Keratinocyte (primary cell): ENCODE data around the gene MSI2. TPM values are rescaled to one million over a fixed set of nuclear protein-coding genes. Genes with fewer than 3 reads are reported as not detected.

ENCODE experiments used
- DNase-seq: peaks from one replicate; pipeline ENCODE4 v3.0.0-alpha.2; 2011; ENCODE audit warnings: low read depth, missing footprints, low spot score
- FAIRE-seq: peaks from 2 replicates; lab custom pipeline; 2011; peaks lifted over from hg19 to GRCh38; lab: Jason Lieb, UNC
- H2AFZ ChIP-seq: 2 replicates; pipeline ENCODE4 v1.6.0; 2012; ENCODE audit warnings: low read length, control low read depth, inconsistent platforms; ENCODE audit not compliant: control insufficient read depth
- H3K27ac ChIP-seq: 2 replicates; pipeline ENCODE4 v1.5.1; 2011; ENCODE audit warnings: low read length; ENCODE audit not compliant: control insufficient read depth, insufficient read depth
- H3K27me3 ChIP-seq: 3 replicates; pipeline ENCODE4 v1.6.0; 2011; ENCODE audit warnings: low read length; ENCODE audit not compliant: control insufficient read depth, insufficient read depth; ENCODE audit errors: extremely low read depth
- H3K36me3 ChIP-seq, 2 experiments: 2 replicates in 1 of 2; 3 replicates in 1 of 2; pipeline ENCODE4 v1.5.1; 2011; ENCODE audit warnings: low read length in 2 of 2, mild to moderate bottlenecking in 1 of 2; ENCODE audit not compliant: control insufficient read depth in 2 of 2, insufficient read depth in 2 of 2; ENCODE audit errors: extremely low read depth in 1 of 2
- H3K4me1 ChIP-seq: 3 replicates; pipeline ENCODE4 v1.5.1; 2011; ENCODE audit warnings: low read length; ENCODE audit not compliant: control insufficient read depth, insufficient read depth; ENCODE audit errors: extremely low read depth
- H3K4me2 ChIP-seq: 3 replicates; pipeline ENCODE4 v1.6.0; 2011; ENCODE audit warnings: low read depth, low read length; ENCODE audit not compliant: control insufficient read depth, insufficient read depth; ENCODE audit errors: extremely low read depth
- H3K4me3 ChIP-seq, 3 experiments: fragments of 200-600 bp in 1 of 3; sonication (generic) in 1 of 3; 2 replicates in 2 of 3; 3 replicates in 1 of 3; pipeline ENCODE4 v1.5.1; 2011 to 2016; ENCODE audit warnings: low read length in 3 of 3, mild to moderate bottlenecking in 3 of 3, control low read depth in 2 of 3, inconsistent platforms in 1 of 3, low read depth in 1 of 3, mixed read lengths in 1 of 3, mixed run types in 1 of 3, moderate library complexity in 1 of 3; ENCODE audit not compliant: control insufficient read depth in 2 of 3, insufficient read depth in 2 of 3; ENCODE audit errors: extremely low read depth in 1 of 3
- H3K79me2 ChIP-seq: 2 replicates; pipeline ENCODE4 v1.6.0; 2012; ENCODE audit warnings: low read length; ENCODE audit not compliant: control insufficient read depth, insufficient read depth
- H3K9ac ChIP-seq: 3 replicates; pipeline ENCODE4 v1.6.0; 2011; ENCODE audit warnings: low read length; ENCODE audit not compliant: control insufficient read depth, insufficient read depth; ENCODE audit errors: extremely low read depth
- H3K9me1 ChIP-seq: 3 replicates; pipeline ENCODE4 v1.6.0; 2011; ENCODE audit warnings: low read length; ENCODE audit not compliant: control insufficient read depth, insufficient read depth; ENCODE audit errors: extremely low read depth
- H3K9me3 ChIP-seq: 2 replicates; pipeline ENCODE4 v1.5.1; 2012; ENCODE audit warnings: low read depth, low read length; ENCODE audit not compliant: control insufficient read depth
- H4K20me1 ChIP-seq: 3 replicates; pipeline ENCODE4 v1.6.0; 2011; ENCODE audit warnings: low read length; ENCODE audit not compliant: control insufficient read depth, insufficient read depth; ENCODE audit errors: extremely low read depth
- EZH2 ChIP-seq: IDR thresholded peaks from one replicate; pipeline ENCODE4 v1.6.1; 2012; ENCODE audit warnings: inconsistent platforms, mild to moderate bottlenecking, low read length, moderate library complexity
- dilution Hi-C: fragments of 300-500 bp; cut with MboI; formaldehyde crosslinking; loops from one replicate; pipeline ENCODE4 v1.7.0; 2020; ENCODE audit warnings: low sequenced_read_pairs; ENCODE audit not compliant: extremely low pct_ligation_motif_present
- polyA plus RNA-seq, 5 experiments: library from polyadenylated mRNA; depleted of rRNA in 3 of 5; stranded (reverse) in 3 of 5; stranded (forward) in 1 of 5; unstranded in 1 of 5; fragments of >200 nt; gene quantifications; 1 replicate in 1 of 5; 2 replicates in 3 of 5; 3 replicates in 1 of 5; pipeline versions ENCODE4 v1.2.1 to v1.2.3, GENCODE V29; 2011 to 2012; ENCODE audit warnings: missing spikeins in 2 of 5, low read depth in 1 of 5, low replicate concordance in 1 of 5
- TF ChIP-seq, protein P1 (sequence below), 3 experiments: IDR thresholded peaks in 1 of 3; conservative IDR thresholded peaks in 1 of 3; optimal IDR thresholded peaks in 1 of 3; 2 replicates in 2 of 3; 3 replicates in 1 of 3; pipeline versions ENCODE3 to v1.5.1; 2011; ENCODE audit warnings: low read length in 3 of 3, mild to moderate bottlenecking in 3 of 3, moderate library complexity in 2 of 3, control low read depth in 1 of 3, inconsistent platforms in 1 of 3; ENCODE audit not compliant: insufficient read depth in 2 of 3; ENCODE audit errors: extremely low read depth in 1 of 3

Gene MSI2
- polyA plus RNA-seq, 1 donor (not counting 4 experiments of a cell fraction or from before 2014, with no cell fraction given) = 22.3 TPM

DNA sequence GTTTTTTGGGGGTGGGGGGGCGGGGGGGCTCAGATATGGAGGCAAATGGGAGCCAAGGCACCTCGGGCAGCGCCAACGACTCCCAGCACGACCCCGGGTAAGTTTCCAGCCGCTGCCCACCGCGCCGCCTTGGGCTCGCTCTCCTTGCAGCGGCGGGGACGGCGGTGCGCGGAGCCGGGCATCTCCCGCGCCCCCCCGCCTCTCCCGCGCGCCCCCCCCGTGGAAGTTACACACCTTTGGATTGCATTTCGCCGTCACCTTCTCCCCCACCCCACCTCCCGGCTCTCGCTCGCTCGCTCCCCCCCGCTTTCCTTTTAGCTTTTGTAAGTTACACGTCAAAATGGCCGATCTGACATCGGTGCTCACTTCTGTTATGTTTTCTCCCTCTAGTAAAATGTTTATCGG, 387 bp downstream of the MSI2 start:
- dilution Hi-C loops = no loop called here
- DNase-seq = no peak
- peak overlapping the region; percentile 66 for H3K27ac ChIP-seq

DNA sequence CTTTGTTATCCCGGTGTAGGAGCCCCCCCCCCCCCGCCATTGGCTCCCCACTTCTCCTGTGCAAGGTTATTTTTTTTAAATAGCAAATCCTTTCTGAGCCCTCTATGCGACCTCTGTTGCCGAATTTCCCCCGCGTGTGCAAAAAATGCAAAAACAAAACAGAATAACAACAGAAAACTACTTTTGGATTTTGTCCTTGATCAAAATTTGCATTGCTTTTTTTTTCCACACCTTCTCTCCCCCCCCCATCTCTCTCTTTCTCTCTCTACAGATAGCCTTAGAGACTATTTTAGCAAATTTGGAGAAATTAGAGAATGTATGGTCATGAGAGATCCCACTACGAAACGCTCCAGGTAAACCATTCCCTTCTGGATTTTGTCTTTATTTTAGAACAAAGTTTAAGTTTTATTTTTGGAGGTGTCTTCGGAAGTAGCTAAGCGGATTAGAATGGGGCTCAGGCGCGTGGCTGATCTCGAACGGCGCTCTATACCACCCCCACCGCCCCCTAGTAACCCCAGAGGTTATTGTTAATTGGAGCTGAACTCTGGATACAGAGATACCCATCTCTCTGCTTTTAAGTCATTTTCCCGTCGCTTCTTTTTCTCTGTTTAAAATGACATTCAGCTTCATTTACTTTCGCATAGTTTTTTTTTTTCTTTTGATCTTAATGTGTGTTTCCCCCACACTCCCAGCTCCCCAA, 1.0 kb downstream of the MSI2 start:
- Histone ChIP-seq H3K4me1 (peaks cover 19% of the 10 kb centered on the region), H3K9me3 (no peaks in the 10 kb centered on the region), H4K20me1 (no peaks in the 10 kb centered on the region), H2AFZ (peak overlapping the region; percentile 42), H3K36me3 (peaks cover 4 to 6% of the 10 kb centered on the region in 2 experiments), H3K9me1 (no peaks in the 10 kb centered on the region), H3K4me3 (peak overlapping the region; percentile 57 to 94 (median 88)), H3K79me2 (no peaks in the 10 kb centered on the region), H3K27me3 (no peaks in the 10 kb centered on the region), H3K27ac (peak overlapping the region; percentile 66), H3K9ac (peak overlapping the region; percentile 66), H3K4me2 (peak overlapping the region; percentile 76)
- DNase-seq (no peak), FAIRE-seq (no peak)
- dilution Hi-C loops = no loop called here
- TF ChIP-seq, protein P1, sequence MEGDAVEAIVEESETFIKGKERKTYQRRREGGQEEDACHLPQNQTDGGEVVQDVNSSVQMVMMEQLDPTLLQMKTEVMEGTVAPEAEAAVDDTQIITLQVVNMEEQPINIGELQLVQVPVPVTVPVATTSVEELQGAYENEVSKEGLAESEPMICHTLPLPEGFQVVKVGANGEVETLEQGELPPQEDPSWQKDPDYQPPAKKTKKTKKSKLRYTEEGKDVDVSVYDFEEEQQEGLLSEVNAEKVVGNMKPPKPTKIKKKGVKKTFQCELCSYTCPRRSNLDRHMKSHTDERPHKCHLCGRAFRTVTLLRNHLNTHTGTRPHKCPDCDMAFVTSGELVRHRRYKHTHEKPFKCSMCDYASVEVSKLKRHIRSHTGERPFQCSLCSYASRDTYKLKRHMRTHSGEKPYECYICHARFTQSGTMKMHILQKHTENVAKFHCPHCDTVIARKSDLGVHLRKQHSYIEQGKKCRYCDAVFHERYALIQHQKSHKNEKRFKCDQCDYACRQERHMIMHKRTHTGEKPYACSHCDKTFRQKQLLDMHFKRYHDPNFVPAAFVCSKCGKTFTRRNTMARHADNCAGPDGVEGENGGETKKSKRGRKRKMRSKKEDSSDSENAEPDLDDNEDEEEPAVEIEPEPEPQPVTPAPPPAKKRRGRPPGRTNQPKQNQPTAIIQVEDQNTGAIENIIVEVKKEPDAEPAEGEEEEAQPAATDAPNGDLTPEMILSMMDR (optimal IDR thresholded peaks at IDR 0.05 in 1 of 3, IDR thresholded peaks at IDR 0.05 in 1 of 3, conservative IDR thresholded peaks at IDR 0.05 in 1 of 3; ENCODE audit: extremely low read depth in 1 of 3, insufficient read depth in 2 of 3, low read length in 3 of 3) = no peak
- TF ChIP-seq EZH2 = no peak

More for the DNA sequence above, 387 bp downstream of the MSI2 start:
- Histone ChIP-seq H3K9me3 (no peaks in the 10 kb centered on the region), H3K9me1 (no peaks in the 10 kb centered on the region), H3K27me3 (no peaks in the 10 kb centered on the region), H4K20me1 (no peaks in the 10 kb centered on the region), H3K4me1 (peaks cover 19% of the 10 kb centered on the region), H3K79me2 (no peaks in the 10 kb centered on the region), H3K4me3 (peak overlapping the region; percentile 57 to 94 (median 88)), H3K9ac (peak overlapping the region; percentile 66), H2AFZ (peak overlapping the region; percentile 42), H3K4me2 (peak overlapping the region; percentile 76), H3K36me3 (peaks cover 3% of the 10 kb centered on the region in 2 experiments)
- TF ChIP-seq, protein P1 (optimal IDR thresholded peaks at IDR 0.05 in 1 of 3, IDR thresholded peaks at IDR 0.05 in 1 of 3, conservative IDR thresholded peaks at IDR 0.05 in 1 of 3; ENCODE audit: extremely low read depth in 1 of 3, insufficient read depth in 2 of 3, low read length in 3 of 3) = no peak
- TF ChIP-seq EZH2 = no peak
- no peak for FAIRE-seq
